GM10266 (cell line): Measurements from ENCODE around the gene UBE3D.

Experiments used
- DNase-seq: peaks from one replicate; pipeline ENCODE4 v3.0.0; 2012; ENCODE audit errors: extremely low spot score
- CTCF ChIP-seq: IDR thresholded peaks from 2 replicates; pipeline ENCODE4 v1.5.1; 2012; ENCODE audit warnings: mild to moderate bottlenecking, low read depth; ENCODE audit not compliant: control insufficient read depth, insufficient read depth; ENCODE audit errors: missing control alignments

The UBE3D gene

GRCh38 chr6:82996156-82996555, 69.5 kb downstream of the UBE3D start:
- DNase-seq = no peak
- TF ChIP-seq CTCF = no peak

- TF ChIP-seq CTCF = no peak
- DNase-seq = no peak
These were observed 70.6 kb downstream of the UBE3D start for GRCh38 chr6:82995066-82995465.

GRCh38 chr6:82989736-82990290, 75.8 kb downstream of the UBE3D start:
- no peak for DNase-seq
- TF ChIP-seq CTCF = no peak

- DNase-seq = no peak
- no peak for TF ChIP-seq CTCF
These were observed 76.7 kb downstream of the UBE3D start for GRCh38 chr6:82988930-82989351.

- DNase-seq = no peak
- no peak for TF ChIP-seq CTCF
These were observed 77.7 kb downstream of the UBE3D start for GRCh38 chr6:82987951-82988350.

GRCh38 chr6:82987416-82987815, 78.2 kb downstream of the UBE3D start:
- no peak for TF ChIP-seq CTCF
- DNase-seq = no peak

GRCh38 chr6:82984720-82985119, 80.9 kb downstream of the UBE3D start:
- TF ChIP-seq CTCF = no peak

More at GRCh38 chr6:82984720-82985119, 80.9 kb downstream of the UBE3D start:
- DNase-seq = no peak
